Lower leg skin (tissue), 4 donors: ENCODE data around the gene FUT8. TPM values are rescaled to one million over a fixed set of nuclear protein-coding genes. Genes with fewer than 3 reads are reported as not detected.

Experiments
- DNase-seq, 2 donors: peaks; one replicate each; pipeline ENCODE4 v3.0.0-alpha.2; 2019; ENCODE audit warnings: low spot score in 2 of 2
- H3K4me3 ChIP-seq: fragments of 200-600 bp; sonication (generic); 2 replicates; pipeline ENCODE4 v1.5.1; 2017; ENCODE audit warnings: mild to moderate bottlenecking, low read depth; ENCODE audit not compliant: poor library complexity, severe bottlenecking
- CTCF ChIP-seq, 3 donors: fragments of 450-650 bp; IDR thresholded peaks; one replicate each; pipeline ENCODE4 v1.5.1; 2016; ENCODE audit warnings: antibody characterized with exemption in 3 of 3, mild to moderate bottlenecking in 3 of 3, moderate library complexity in 2 of 3
- POLR2A ChIP-seq, 2 donors: fragments of 450-650 bp; IDR thresholded peaks; one replicate each; pipeline ENCODE4 v1.6.1; 2016 to 2017; ENCODE audit warnings: antibody characterized with exemption in 2 of 2, mild to moderate bottlenecking in 1 of 2, moderate library complexity in 1 of 2
- WGBS, 2 donors: methylation state at CpG; one replicate each; pipeline ENCODE4 v1.1.5; 2018; 5-methylcytosine and 5-hydroxymethylcytosine counted together
- intact Hi-C: fragments of 100-400 bp; cut with DNase I; formaldehyde crosslinking; loops from one replicate; pipeline ENCODE4 v1.15.0; 2023; ENCODE audit warnings: low total_unique reads
- total RNA-seq, 4 donors: library from RNA; depleted of rRNA; stranded (reverse); fragments of >200 nt; gene quantifications; one replicate each; pipeline ENCODE4 v1.1.0, GENCODE V29; 2016

The FUT8 gene
- total RNA-seq, 4 donors from 2014 or later = 17.9 to 28.0 (median 25.2) TPM

GRCh38 chr14:65486863-65487262, 74.3 kb downstream of the FUT8 start:
- TF ChIP-seq POLR2A (IDR thresholded peaks at IDR 0.05) (no peak), CTCF (IDR thresholded peaks at IDR 0.05) (no peak)
- DNase-seq = no peak
- no peak overlapping the region for H3K4me3 ChIP-seq
- intact Hi-C loops = no loop called here

GRCh38 chr14:65487783-65488494, 75.4 kb downstream of the FUT8 start:
- 96 to 98% methylated on average over 4 of the region's 4 CpGs for WGBS, 2 donors
- TF ChIP-seq POLR2A (IDR thresholded peaks at IDR 0.05) (no peak), CTCF (IDR thresholded peaks at IDR 0.05) (no peak)
- intact Hi-C loops = no loop called here
- no peak for DNase-seq
- H3K4me3 ChIP-seq = no peak overlapping the region

- no peak overlapping the region for H3K4me3 ChIP-seq
- 57 to 66% methylated on average over 1 of the region's 1 CpG for WGBS, 2 donors
- no peak for TF ChIP-seq CTCF (IDR thresholded peaks at IDR 0.05)
- no peak for TF ChIP-seq POLR2A (IDR thresholded peaks at IDR 0.05)
- DNase-seq = no peak
- intact Hi-C loops = no loop called here
These were observed 78.7 kb downstream of the FUT8 start for GRCh38 chr14:65491274-65491673.

GRCh38 chr14:65492266-65492665, 79.7 kb downstream of the FUT8 start:
- DNase-seq = no peak
- intact Hi-C loops = no loop called here
- no peak for TF ChIP-seq CTCF (IDR thresholded peaks at IDR 0.05)
- TF ChIP-seq POLR2A (IDR thresholded peaks at IDR 0.05) = no peak
- WGBS, 2 donors = 85 to 91% methylated on average over 3 of the region's 3 CpGs
- H3K4me3 ChIP-seq = no peak overlapping the region

- DNase-seq = no peak
- WGBS, 2 donors = 68 to 69% methylated on average over 1 of the region's 1 CpG
These were observed 82.7 kb downstream of the FUT8 start for GRCh38 chr14:65495196-65495595.

More at GRCh38 chr14:65495196-65495595, 82.7 kb downstream of the FUT8 start:
- TF ChIP-seq POLR2A (IDR thresholded peaks at IDR 0.05) = no peak
- no peak for TF ChIP-seq CTCF (IDR thresholded peaks at IDR 0.05)
- H3K4me3 ChIP-seq = no peak overlapping the region
- intact Hi-C loops = no loop called here
